Tibial artery (tissue), 4 donors: ENCODE results near the gene MAN1B1.

Experiments used
- DNase-seq, 2 donors: peaks; one replicate each; pipeline ENCODE4 v3.0.0-alpha.2; 2019
- H3K27ac ChIP-seq, 2 donors: fragments of 200-600 bp; sonication (generic) in 1 of 2; 1 replicate in 1 of 2; 2 replicates in 1 of 2; pipeline ENCODE4 v1.5.1; 2018 to 2019; ENCODE audit warnings: mild to moderate bottlenecking in 1 of 2
- H3K27me3 ChIP-seq, 2 donors: fragments of 200-600 bp; sonication (generic) in 1 of 2; one replicate each; pipeline versions ENCODE4 v1.5.1 to v1.6.0; 2016 to 2019
- H3K36me3 ChIP-seq, 3 donors: fragments of 200-600 bp; sonication (generic) in 2 of 3; one replicate each; pipeline ENCODE4 v1.5.1; 2016 to 2019; ENCODE audit warnings: mild to moderate bottlenecking in 2 of 3
- H3K4me1 ChIP-seq, 4 donors: fragments of 200-600 bp; sonication (generic) in 2 of 4; 1 replicate in 3 of 4; 2 replicates in 1 of 4; pipeline ENCODE4 v1.5.1; 2016 to 2019
- H3K4me3 ChIP-seq, 2 donors: fragments of 200-600 bp; sonication (generic) in 1 of 2; 1 replicate in 1 of 2; 2 replicates in 1 of 2; pipeline ENCODE4 v1.5.1; 2018 to 2019; ENCODE audit warnings: mild to moderate bottlenecking in 2 of 2
- H3K9me3 ChIP-seq, 3 donors: fragments of 200-600 bp; sonication (generic) in 1 of 3; one replicate each; pipeline ENCODE4 v1.5.1; 2016 to 2019
- CTCF ChIP-seq, 2 experiments: fragments of 200-600 bp in 1 of 2; fragments of 450-650 bp in 1 of 2; IDR thresholded peaks; one replicate each; pipeline ENCODE4 v1.5.1; 2017 to 2019; ENCODE audit warnings: antibody characterized with exemption in 2 of 2, mild to moderate bottlenecking in 1 of 2, moderate library complexity in 1 of 2
- intact Hi-C: fragments of 100-400 bp; cut with DNase I; formaldehyde crosslinking; loops from one replicate; pipeline ENCODE4 v1.15.0; 2023; ENCODE audit warnings: low total_unique reads

MAN1B1 gene

DNA sequence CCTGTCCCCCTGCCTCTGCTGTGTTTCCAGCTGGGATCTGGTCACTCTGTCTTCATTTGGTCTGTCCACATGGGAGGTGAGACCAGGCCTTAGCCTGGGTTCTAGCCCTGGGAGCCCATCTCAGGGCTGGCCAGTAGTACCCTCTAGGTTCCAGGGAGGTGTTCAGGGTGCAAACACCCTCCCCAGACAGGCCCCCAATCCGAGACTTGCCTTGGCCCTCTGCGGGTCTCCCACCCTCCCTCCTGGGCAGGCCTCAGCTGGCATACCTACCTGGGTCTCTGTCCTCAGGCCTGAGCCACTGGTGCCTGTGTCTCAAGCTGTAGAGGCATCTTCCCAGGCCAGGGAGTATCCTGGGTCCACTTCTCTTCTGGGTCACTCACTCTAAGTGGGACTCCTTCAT is 15.5 kb upstream of the MAN1B1 start:
- no peak for TF ChIP-seq CTCF (IDR thresholded peaks at IDR 0.05)
- DNase-seq = no peak
- intact Hi-C loops = no loop called here
- Histone ChIP-seq H3K9me3 (no peaks in the 10 kb centered on the region), H3K4me3 (no peak overlapping the region), H3K27ac (no peak overlapping the region), H3K36me3 (no peaks in the 10 kb centered on the region), H3K27me3 (peaks cover 0 to 35% of the 10 kb centered on the region in 2 donors), H3K4me1 (peaks cover 0 to 26% (median 18%) of the 10 kb centered on the region in 4 donors)

- no peak overlapping the region for H3K4me3 ChIP-seq
- peaks cover 4 to 50% (median 37%) of the 10 kb centered on the region in 4 donors for H3K4me1 ChIP-seq
- H3K9me3 ChIP-seq = no peaks in the 10 kb centered on the region
- H3K36me3 ChIP-seq = peaks cover 0 to 5% (median 3%) of the 10 kb centered on the region in 3 donors
- no peak overlapping the region for H3K27ac ChIP-seq
- no peak for TF ChIP-seq CTCF (IDR thresholded peaks at IDR 0.05)
- DNase-seq = no peak
- H3K27me3 ChIP-seq = peaks cover 0 to 27% of the 10 kb centered on the region in 2 donors
- intact Hi-C loops = no loop called here
Observed at GRCh38 chr9:137073992-137074399, 12.8 kb upstream of the MAN1B1 start.

DNA sequence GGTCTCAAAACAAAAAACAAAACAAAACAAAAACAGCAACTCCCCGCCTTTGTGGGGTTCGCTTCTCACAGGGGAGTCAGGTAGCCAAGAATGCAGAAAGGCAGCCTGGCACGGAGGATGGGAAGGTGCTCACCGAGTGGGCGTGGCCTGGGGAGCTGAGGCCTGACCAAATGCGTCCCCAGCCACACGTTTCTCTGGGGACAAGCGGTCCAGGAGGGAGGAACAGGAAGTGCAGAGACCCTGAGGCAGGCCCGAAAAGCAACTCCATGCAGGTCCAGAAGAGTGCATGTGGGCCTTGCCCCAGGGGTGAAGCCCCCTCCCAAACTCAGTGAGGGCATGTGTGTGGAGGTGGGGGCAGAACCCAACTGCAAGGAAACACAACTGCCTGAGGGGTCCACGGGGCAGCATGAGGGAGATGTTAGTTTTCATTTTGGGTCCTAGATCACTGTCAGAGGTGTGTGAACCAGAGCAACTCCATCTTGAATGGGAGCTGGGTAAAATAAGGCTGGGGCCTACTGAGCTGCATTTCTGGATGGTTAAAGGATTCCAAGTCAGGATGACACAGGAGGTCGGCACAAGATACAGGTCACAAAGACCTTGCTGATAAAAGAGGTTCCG is 12.0 kb upstream of the MAN1B1 start:
- TF ChIP-seq CTCF (IDR thresholded peaks at IDR 0.05) = no peak
- no peaks in the 10 kb centered on the region for H3K9me3 ChIP-seq
- H3K4me3 ChIP-seq = no peak overlapping the region
- peaks cover 0 to 26% of the 10 kb centered on the region in 2 donors for H3K27me3 ChIP-seq
- intact Hi-C loops = loop anchor here (5.0 kb wide), 1 partner anchor 32 kb away; no protein-coding TSS in a partner anchor
- H3K27ac ChIP-seq = no peak overlapping the region
- DNase-seq = no peak
- peaks cover 4 to 50% (median 36%) of the 10 kb centered on the region in 4 donors for H3K4me1 ChIP-seq
- peaks cover 0 to 13% (median 11%) of the 10 kb centered on the region in 3 donors for H3K36me3 ChIP-seq

GRCh38 chr9:137075275-137075775 is 11.5 kb upstream of the MAN1B1 start:
- Histone ChIP-seq H3K9me3 (no peaks in the 10 kb centered on the region), H3K4me3 (no peak overlapping the region), H3K27ac (no peak overlapping the region), H3K36me3 (peaks cover 0 to 19% (median 16%) of the 10 kb centered on the region in 3 donors), H3K4me1 (peaks cover 4 to 44% (median 31%) of the 10 kb centered on the region in 4 donors), H3K27me3 (peaks cover 0 to 23% of the 10 kb centered on the region in 2 donors)
- intact Hi-C loops = loop anchor here (5.0 kb wide), 1 partner anchor 33 kb away; no protein-coding TSS in a partner anchor
- TF ChIP-seq CTCF (IDR thresholded peaks at IDR 0.05) = no peak
- no peak for DNase-seq

- intact Hi-C loops = loop anchor here (5.0 kb wide), 1 partner anchor 34 kb away; no protein-coding TSS in a partner anchor
- no peak for TF ChIP-seq CTCF (IDR thresholded peaks at IDR 0.05)
- peak overlapping the region; percentile 28 to 63 for H3K27ac ChIP-seq
- peaks cover 0 to 28% of the 10 kb centered on the region in 2 donors for H3K27me3 ChIP-seq
- H3K9me3 ChIP-seq = no peaks in the 10 kb centered on the region
- peaks cover 4 to 31% (median 22%) of the 10 kb centered on the region in 4 donors for H3K4me1 ChIP-seq
- H3K4me3 ChIP-seq = peak overlapping the region; percentile 54 to 65
- DNase-seq = no peak
- peaks cover 0 to 27% (median 23%) of the 10 kb centered on the region in 3 donors for H3K36me3 ChIP-seq
Observed at GRCh38 chr9:137076636-137077009, 10.2 kb upstream of the MAN1B1 start.
